ENCODE results near the gene CA9.

The CA9 gene

GRCh38 chr9:35717132-35717870, 43.6 kb downstream of the CA9 start:
- no peak for DNase-seq (ENCODE audit: low read depth)

GRCh38 chr9:35718721-35719511, 45.2 kb downstream of the CA9 start:
- DNase-seq (ENCODE audit: low read depth), result no peak

- DNase-seq (ENCODE audit: low read depth), result no peak
These were observed 45.8 kb downstream of the CA9 start for GRCh38 chr9:35719546-35719945.

DNA sequence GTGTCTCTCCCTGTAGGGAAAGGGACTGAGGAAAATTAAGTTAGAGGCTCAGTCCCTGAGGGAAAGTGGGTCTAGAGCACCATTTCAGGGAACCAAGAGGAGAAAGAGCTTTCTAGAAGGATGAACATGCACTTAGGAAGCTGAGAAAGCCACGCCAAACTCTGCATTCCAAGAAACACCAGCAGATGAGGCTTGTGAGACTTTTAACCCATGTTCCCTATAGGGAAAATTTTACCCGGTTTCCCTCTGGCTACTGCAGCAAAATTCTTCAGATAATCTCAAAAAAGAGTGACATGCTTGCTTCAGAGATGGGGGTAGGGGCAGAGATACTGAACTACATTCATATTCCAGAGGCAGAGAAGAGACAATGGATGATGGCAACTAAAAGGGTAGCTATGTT, 49.7 kb downstream of the CA9 start:
- no peak for DNase-seq (ENCODE audit: low read depth)

DNA sequence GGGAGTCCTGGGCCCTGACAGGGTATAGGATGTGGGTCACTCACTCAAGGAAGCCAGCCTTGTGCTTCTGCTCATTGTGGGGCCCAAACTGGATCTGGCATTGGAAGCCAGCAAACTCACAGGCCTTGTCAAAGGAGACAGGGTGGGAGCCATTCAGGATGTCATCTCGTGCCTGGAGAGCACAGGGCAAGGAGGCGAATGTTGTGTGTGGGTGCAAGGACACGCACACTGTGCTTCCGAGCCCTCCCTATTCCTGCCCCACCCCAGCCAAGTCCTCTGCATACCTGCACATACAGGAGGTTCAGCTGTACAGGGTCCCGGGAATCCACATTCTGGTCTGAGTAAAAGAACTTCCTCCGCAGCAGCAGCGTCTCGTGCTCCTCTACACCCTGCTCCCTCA, 50.2 kb downstream of the CA9 start:
- DNase-seq (ENCODE audit: low read depth), result no peak

GRCh38 chr9:35725362-35725761, 51.6 kb downstream of the CA9 start:
- no peak for DNase-seq (ENCODE audit: low read depth)

GRCh38 chr9:35726931-35727330, 53.2 kb downstream of the CA9 start:
- peak; percentile 65 for DNase-seq (ENCODE audit: low read depth)

GRCh38 chr9:35727676-35728040, 53.9 kb downstream of the CA9 start:
- no peak for DNase-seq (ENCODE audit: low read depth)

- peak; percentile 87 for DNase-seq (ENCODE audit: low read depth)
These were observed 54.6 kb downstream of the CA9 start for GRCh38 chr9:35728041-35728971.

DNA sequence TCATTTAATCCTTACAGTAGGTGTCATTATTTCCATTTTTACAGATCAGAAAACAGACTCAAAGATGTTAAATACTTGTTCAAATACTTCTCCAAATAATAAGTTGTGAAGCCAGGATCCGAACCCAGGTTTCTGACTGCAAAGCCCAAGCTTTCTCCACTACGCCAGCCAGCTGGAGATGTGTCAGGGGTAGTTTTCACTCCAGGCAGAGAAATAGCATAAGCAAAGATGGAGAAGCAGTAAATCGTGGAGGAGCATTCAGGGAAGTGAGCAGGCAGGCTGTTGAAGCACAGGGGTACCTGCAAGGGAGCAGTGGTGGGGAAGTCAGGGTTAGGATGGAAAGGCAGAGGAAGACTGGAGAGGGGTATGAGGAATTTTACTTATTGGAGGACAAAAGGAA, 55.4 kb downstream of the CA9 start:
- no peak for DNase-seq (ENCODE audit: low read depth)

DNA sequence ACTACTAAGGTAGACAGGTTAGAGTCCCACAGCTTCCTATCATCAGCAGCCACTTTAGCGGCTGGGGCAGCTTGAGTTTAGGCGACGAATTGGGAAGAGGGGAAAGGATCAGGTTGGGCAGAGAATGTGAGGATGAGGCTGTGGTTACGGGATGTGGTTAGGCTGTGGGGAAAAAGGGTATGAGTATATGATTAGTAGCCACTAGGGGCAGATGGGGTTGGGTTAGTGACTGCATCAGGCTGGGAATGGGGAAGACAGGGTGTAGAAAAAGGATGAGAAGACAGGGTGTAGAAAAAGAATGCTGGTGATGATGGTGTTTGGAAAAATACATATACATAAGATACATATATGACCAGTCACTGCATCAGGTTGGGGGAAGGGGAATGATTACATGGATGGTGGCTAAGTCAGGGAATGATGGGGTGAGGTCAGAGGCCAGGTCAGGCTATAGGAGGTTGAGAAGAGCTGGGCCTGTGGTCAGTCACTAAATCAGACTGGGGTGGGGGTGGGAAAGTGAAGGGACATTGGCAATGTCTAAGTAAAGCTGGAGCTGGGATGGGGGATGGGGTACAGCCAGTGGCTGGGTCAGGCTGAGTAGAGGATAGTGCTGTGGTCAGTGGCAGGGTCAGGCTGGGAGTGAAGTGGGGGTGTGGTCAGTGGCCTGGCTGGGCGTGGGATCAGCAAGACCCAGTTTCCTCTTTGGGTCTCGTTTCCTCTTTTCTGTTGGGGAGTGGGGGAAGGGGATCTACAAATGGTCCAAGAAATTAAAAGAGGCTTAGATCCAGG, 56.2 kb downstream of the CA9 start:
- peak; percentile 85 for DNase-seq (ENCODE audit: low read depth)

GRCh38 chr9:35730486-35730854, 56.7 kb downstream of the CA9 start:
- DNase-seq (ENCODE audit: low read depth), result no peak
